IMR-90 (cell line): ENCODE measurements around the gene PCBP3. TPM values are rescaled to one million over a fixed set of nuclear protein-coding genes. Genes with fewer than 3 reads are reported as not detected.

Experiments
- ATAC-seq: fragments of 200-7000 bp; cut with Tn5 transposase; 2 replicates; pipeline ENCODE4 v1.9.1; 2020; ENCODE audit warnings: low read depth, mild to moderate bottlenecking, moderate library complexity
- BruUV-seq: library from RNA; stranded (reverse); fragments of 400-500 nt; replicated peaks from 2 replicates; lab custom pipeline; 2021; lab: Mats Ljungman, UMichigan
- CTCF ChIA-PET: fragments of 300-600 bp; formaldehyde crosslinking; extraction: SDS; loops from one replicate; lab custom pipeline; 2021; ENCODE audit warnings: antibody characterized with exemption; lab: Yijun Ruan, JAX
- POLR2A ChIA-PET: fragments of 300-600 bp; sonication (Branson Sonifier 250); formaldehyde crosslinking; loops from one replicate; lab custom pipeline; 2022; ENCODE audit warnings: antibody characterized with exemption; ENCODE audit not compliant: unreplicated experiment; lab: Charles Lee
- DNase-seq: peaks from one replicate; pipeline ENCODE4 v3.0.0; 2013
- H2AFZ ChIP-seq: replicated peaks from 2 replicates; pipeline ENCODE3; 2013; ENCODE audit warnings: low read length, mild to moderate bottlenecking; ENCODE audit not compliant: poor library complexity
- H2AK5ac ChIP-seq: 2 replicates; pipeline ENCODE4 v1.6.1; 2013; ENCODE audit warnings: low read depth, low read length, inconsistent platforms
- H2AK9ac ChIP-seq: replicated peaks from 2 replicates; pipeline ENCODE3; 2013; ENCODE audit warnings: mild to moderate bottlenecking, low read depth, low read length, moderate library complexity; ENCODE audit not compliant: poor library complexity
- H2BK120ac ChIP-seq: 2 replicates; pipeline ENCODE4 v1.6.1; 2013; ENCODE audit warnings: low read depth, low read length, inconsistent platforms
- H2BK15ac ChIP-seq: 3 replicates; pipeline ENCODE4 v1.6.1; 2013; ENCODE audit warnings: low read depth, low read length, inconsistent platforms
- H2BK20ac ChIP-seq: 2 replicates; pipeline ENCODE4 v1.6.1; 2013; ENCODE audit warnings: low read depth, mild to moderate bottlenecking, inconsistent platforms, low read length, moderate library complexity
- H2BK5ac ChIP-seq: 2 replicates; pipeline ENCODE4 v1.6.1; 2013; ENCODE audit warnings: mild to moderate bottlenecking, low read depth, low read length, inconsistent platforms; ENCODE audit not compliant: poor library complexity, severe bottlenecking
- H3K14ac ChIP-seq: replicated peaks from 2 replicates; pipeline ENCODE4 v1.6.1; 2013; ENCODE audit warnings: low read depth, low read length, inconsistent platforms
- H3K18ac ChIP-seq: 2 replicates; pipeline ENCODE4 v1.6.1; 2013; ENCODE audit warnings: low read depth, low read length, control low read depth
- H3K23ac ChIP-seq: 2 replicates; pipeline ENCODE4 v1.6.1; 2013; ENCODE audit warnings: low read depth, low read length, inconsistent platforms
- H3K27ac ChIP-seq: 2 replicates; pipeline ENCODE4 v1.5.1; 2013; ENCODE audit warnings: mild to moderate bottlenecking, control low read depth, low read length; ENCODE audit not compliant: insufficient read depth
- H3K27me3 ChIP-seq: 2 replicates; pipeline ENCODE4 v1.6.1; 2013; ENCODE audit warnings: low read length; ENCODE audit not compliant: control insufficient read depth, insufficient read depth
- H3K36me3 ChIP-seq: 2 replicates; pipeline ENCODE4 v1.6.1; 2013; ENCODE audit warnings: low read length, mixed read lengths; ENCODE audit not compliant: control insufficient read depth, insufficient read depth
- H3K4ac ChIP-seq: 2 replicates; pipeline ENCODE4 v1.6.1; 2013; ENCODE audit warnings: low read depth, low read length, inconsistent platforms
- H3K4me1 ChIP-seq: 2 replicates; pipeline ENCODE4 v1.6.1; 2013; ENCODE audit warnings: low read length, mixed read lengths; ENCODE audit not compliant: control insufficient read depth, insufficient read depth
- H3K4me2 ChIP-seq: 2 replicates; pipeline ENCODE4 v1.6.1; 2013; ENCODE audit warnings: low read depth, mild to moderate bottlenecking, control low read depth, low read length, moderate library complexity
- H3K4me3 ChIP-seq: 2 replicates; pipeline ENCODE4 v1.5.1; 2013; ENCODE audit warnings: low read depth, mild to moderate bottlenecking, control low read depth, low read length, moderate library complexity; ENCODE audit not compliant: insufficient read depth
- H3K56ac ChIP-seq: 2 replicates; pipeline ENCODE4 v1.6.1; 2013; ENCODE audit warnings: low read length, inconsistent platforms; ENCODE audit not compliant: insufficient read depth; ENCODE audit errors: extremely low read depth
- H3K79me1 ChIP-seq, 2 experiments: 2 replicates each; pipeline ENCODE4 v1.6.1; 2013; ENCODE audit warnings: low read length in 2 of 2, inconsistent platforms in 1 of 2, low read depth in 1 of 2
- H3K9ac ChIP-seq: 2 replicates; pipeline ENCODE4 v1.6.1; 2013; ENCODE audit warnings: low read depth, low read length, control low read depth
- H3K9me1 ChIP-seq: 2 replicates; pipeline ENCODE4 v1.6.1; 2013; ENCODE audit warnings: low read length, inconsistent platforms; ENCODE audit not compliant: insufficient read depth
- H3K9me3 ChIP-seq: 2 replicates; pipeline ENCODE4 v1.6.1; 2013; ENCODE audit warnings: low read length; ENCODE audit not compliant: control insufficient read depth, insufficient read depth
- H4K20me1 ChIP-seq: 2 replicates; pipeline ENCODE4 v1.6.1; 2013; ENCODE audit warnings: low read length, inconsistent platforms; ENCODE audit not compliant: insufficient read depth
- H4K5ac ChIP-seq: 2 replicates; pipeline ENCODE4 v1.6.1; 2013; ENCODE audit warnings: mild to moderate bottlenecking, low read depth, low read length, control low read depth
- H4K8ac ChIP-seq, 2 experiments: 2 replicates each; pipeline ENCODE4 v1.6.1; 2013; ENCODE audit warnings: low read depth in 2 of 2, low read length in 2 of 2, control low read depth in 1 of 2, inconsistent platforms in 1 of 2
- H4K91ac ChIP-seq: 2 replicates; pipeline ENCODE4 v1.6.1; 2013; ENCODE audit warnings: low read depth, low read length, inconsistent platforms; ENCODE audit not compliant: insufficient read depth
- MAFK ChIP-seq: IDR thresholded peaks from 2 replicates; pipeline ENCODE4 v1.6.1; 2012; ENCODE audit warnings: low read depth, low read length, improper control_type of control experiment
- MAZ ChIP-seq: IDR thresholded peaks from 2 replicates; pipeline ENCODE4 v1.6.1; 2012; ENCODE audit warnings: low read depth, mild to moderate bottlenecking, low read length, improper control_type of control experiment, moderate library complexity, borderline replicate concordance
- WGBS, 2 experiments: methylation state at CpG; one replicate each; pipeline versions ENCODE4 v1.1.5 to v1.1.7; 2013; ENCODE audit warnings: missing lambda C conversion rate in 2 of 2; ENCODE audit not compliant: insufficient read length in 1 of 2; ENCODE audit errors: extremely low coverage in 2 of 2; 5-methylcytosine and 5-hydroxymethylcytosine counted together
- dilution Hi-C: fragments of 300-500 bp; cut with HindIII; formaldehyde crosslinking; loops from one replicate; pipeline ENCODE4 v1.14.3; 2018; ENCODE audit warnings: low sequenced_read_pairs; ENCODE audit not compliant: unreplicated experiment
- in situ Hi-C: fragments of 300-500 bp; cut with MboI; formaldehyde crosslinking; loops from 3 replicates; pipeline ENCODE4 v1.14.3; 2019; ENCODE audit warnings: low sequenced_read_pairs, inconsistent platforms, mixed read lengths
- intact Hi-C: fragments of 100-400 bp; cut with micrococcal nuclease; formaldehyde crosslinking; loops from 2 replicates; pipeline ENCODE4 v1.10.0; 2022
- polyA plus RNA-seq, 3 experiments: library from polyadenylated mRNA; depleted of rRNA; stranded (reverse); fragments of >200 nt; gene quantifications; 2 replicates each; pipeline ENCODE4 v1.2.3, GENCODE V29; 2012; ENCODE audit warnings: low replicate concordance in 1 of 3
- total RNA-seq: library from RNA; depleted of rRNA; stranded (reverse); fragments of >200 nt; gene quantifications from 2 replicates; pipeline ENCODE4 v1.2.3, GENCODE V29; 2012

The PCBP3 gene
- total and polyA plus RNA-seq, 2 of the 4 experiments (the other 2 are of a cell fraction) = 2.9 to 3.9 TPM

GRCh38 chr21:45800339-45801080, 157.0 kb downstream of the PCBP3 start:
- in situ Hi-C loops = no loop called here
- ATAC-seq (no peak), DNase-seq (no peak)
- no peak overlapping the region for H2AK5ac ChIP-seq
- no peaks in the 10 kb centered on the region; the same call in 1 of the 2 replicates for H3K9me1 ChIP-seq
- no peak overlapping the region for H4K91ac ChIP-seq
- no peak overlapping the region for H4K5ac ChIP-seq
- H2AFZ ChIP-seq = no peak overlapping the region
- no peaks in the 10 kb centered on the region for H3K36me3 ChIP-seq
- dilution Hi-C loops = no loop called here
- no peak overlapping the region for H3K4me3 ChIP-seq
- H4K20me1 ChIP-seq = no peaks in the 10 kb centered on the region; the same call in 1 of the 2 replicates
- no peak overlapping the region for H3K18ac ChIP-seq
- intact Hi-C loops = no loop called here
- no peak overlapping the region for H3K4ac ChIP-seq
- H2BK120ac ChIP-seq = no peak overlapping the region
- no TSS peak for BruUV-seq
- TF ChIP-seq MAFK (no peak), MAZ (no peak)
- no peak overlapping the region for H2BK5ac ChIP-seq
- no peak overlapping the region for H3K23ac ChIP-seq
- no peak overlapping the region for H2AK9ac ChIP-seq
- H2BK15ac ChIP-seq = no peak overlapping the region
- H3K79me1 ChIP-seq = no peaks in the 10 kb centered on the region
- no peak overlapping the region for H3K4me2 ChIP-seq
- no peaks in the 10 kb centered on the region for H3K4me1 ChIP-seq
- H3K56ac ChIP-seq = no peak overlapping the region
- no peak overlapping the region for H4K8ac ChIP-seq
- peaks cover 2% of the 10 kb centered on the region; the same call in 1 of the 2 replicates for H3K27me3 ChIP-seq
- H3K14ac ChIP-seq = no peak overlapping the region
- CTCF ChIA-PET = no interaction called here
- no peaks in the 10 kb centered on the region for H3K9me3 ChIP-seq
- no peak overlapping the region for H2BK20ac ChIP-seq
- POLR2A ChIA-PET = no interaction called here
- no peak overlapping the region for H3K9ac ChIP-seq
- H3K27ac ChIP-seq = no peak overlapping the region
- WGBS, 2 experiments = 77% methylated on average over 8 of the region's 14 CpGs; no CpG with 5 or more reads in 1 of the 2 experiments
